ENCODE data around the gene KAZALD1.

KAZALD1 gene

GRCh38 chr10:101018600-101019439 is 43.0 kb upstream of the KAZALD1 start (continued):
- no peak for TF ChIP-seq ZNF518A (tag by site-specific recombination; conservative IDR thresholded peaks at IDR 0.05; ENCODE audit: low read depth)
- no peak for TF ChIP-seq ZNF114 (tag by site-specific recombination; IDR thresholded peaks at IDR 0.05)
- peak; percentile 99 for TF ChIP-seq ZNF394 (tag by site-specific recombination; IDR thresholded peaks at IDR 0.05; ENCODE audit: borderline replicate concordance)
- TF ChIP-seq BCL11B (tag by site-specific recombination; IDR thresholded peaks at IDR 0.05; ENCODE audit: low read depth), result 0 out of 2 replicates have a peak, but pooled peaks have one; percentile 45
- 0 out of 2 replicates have a peak, but pooled peaks have one; percentile 30 for TF ChIP-seq ZNF600 (tag by site-specific recombination; IDR thresholded peaks at IDR 0.05)
- TF ChIP-seq ZNF501 (tag by site-specific recombination; IDR thresholded peaks at IDR 0.05), result peak; percentile 87; the same call in 1 of the 2 replicates
- peak; percentile 45; the same call in 1 of the 2 replicates for TF ChIP-seq ZNF692 (tag by site-specific recombination; IDR thresholded peaks at IDR 0.05)
- no peak for TF ChIP-seq ZNF248 (tag by site-specific recombination; IDR thresholded peaks at IDR 0.05)
- peak; percentile 47; the same call in 1 of the 2 replicates for TF ChIP-seq ZNF610 (tag by site-specific recombination; IDR thresholded peaks at IDR 0.05; ENCODE audit: borderline replicate concordance)
- peak; percentile 99 for TF ChIP-seq ZIC2 (tag by site-specific recombination; IDR thresholded peaks at IDR 0.05)
- TF ChIP-seq ZNF2 (tag by site-specific recombination; IDR thresholded peaks at IDR 0.05), result peak; percentile 83; the same call in 1 of the 2 replicates
- no peak for TF ChIP-seq BCL11A (tag by site-specific recombination; IDR thresholded peaks at IDR 0.05; ENCODE audit: low read depth)
- peak; percentile 42; the same call in 1 of the 2 replicates for TF ChIP-seq ZBTB10 (tag by site-specific recombination; IDR thresholded peaks at IDR 0.05)
- TF ChIP-seq ZNF37A (tag by site-specific recombination; IDR thresholded peaks at IDR 0.05), result no peak
- TF ChIP-seq ZBTB6 (tag by site-specific recombination; IDR thresholded peaks at IDR 0.05), result peak; percentile 96
- TF ChIP-seq SP7 (tag by site-specific recombination; IDR thresholded peaks at IDR 0.05), result peak; percentile 63
- peak; percentile 75; the same call in 1 of the 2 replicates for TF ChIP-seq ZFP37 (tag by site-specific recombination; IDR thresholded peaks at IDR 0.05)
- TF ChIP-seq ZNF629 (tag by site-specific recombination; IDR thresholded peaks at IDR 0.05), result peak; percentile 47
- TF ChIP-seq CTCF (tag by site-specific recombination; IDR thresholded peaks at IDR 0.05), result peak; percentile 95
- TF ChIP-seq ZNF843 (tag by site-specific recombination; IDR thresholded peaks at IDR 0.05), result peak; percentile 38; the same call in 1 of the 2 replicates
- 0 out of 2 replicates have a peak, but pooled peaks have one; percentile 10 for TF ChIP-seq ZNF121 (tag by site-specific recombination; IDR thresholded peaks at IDR 0.05)
- no peak for TF ChIP-seq EGR2 (tag by site-specific recombination; IDR thresholded peaks at IDR 0.05; ENCODE audit: low read depth)
- TF ChIP-seq GLIS1 (tag by site-specific recombination; IDR thresholded peaks at IDR 0.05), result peak; percentile 78
- TF ChIP-seq ZFHX2 (tag by site-specific recombination; conservative IDR thresholded peaks at IDR 0.05), result peak; percentile 36; the same call in 1 of the 2 replicates

All from HEK293 (cell line).